Vagina (tissue), 2 donors: ENCODE results near the gene FLNA. TPM values are rescaled to one million over a fixed set of nuclear protein-coding genes. Genes with fewer than 3 reads are reported as not detected.

ENCODE experiments used
- DNase-seq, 2 donors: peaks; one replicate each; pipeline ENCODE4 v3.0.0-alpha.2; 2017; ENCODE audit errors: extremely low spot score in 2 of 2
- H3K27ac ChIP-seq: fragments of 200-600 bp; sonication (generic); one replicate; pipeline ENCODE4 v1.5.1; 2019
- H3K27me3 ChIP-seq: fragments of 200-600 bp; sonication (generic); one replicate; pipeline ENCODE4 v1.5.1; 2019
- H3K36me3 ChIP-seq, 2 donors: fragments of 200-600 bp; sonication (generic); one replicate each; pipeline ENCODE4 v1.5.1; 2017 to 2019
- H3K4me1 ChIP-seq: fragments of 200-600 bp; sonication (generic); one replicate; pipeline ENCODE4 v1.5.1; 2019
- H3K4me3 ChIP-seq, 2 donors: fragments of 200-600 bp; sonication (generic); 1 replicate in 1 of 2; 2 replicates in 1 of 2; pipeline ENCODE4 v1.5.1; 2016 to 2019
- H3K9me3 ChIP-seq: fragments of 200-600 bp; sonication (generic); one replicate; pipeline ENCODE4 v1.5.1; 2019
- POLR2A ChIP-seq, 2 donors: fragments of 450-650 bp; IDR thresholded peaks; one replicate each; pipeline ENCODE4 v1.6.1; 2017; ENCODE audit warnings: antibody characterized with exemption in 2 of 2, mild to moderate bottlenecking in 2 of 2, moderate library complexity in 2 of 2
- POLR2AphosphoS5 ChIP-seq, 2 donors: sonication (generic); formaldehyde crosslinking; IDR thresholded peaks; one replicate each; pipeline ENCODE4 v1.9.0; 2017; ENCODE audit warnings: antibody characterized with exemption in 2 of 2, mild to moderate bottlenecking in 2 of 2, low read depth in 1 of 2; ENCODE audit not compliant: insufficient read depth in 1 of 2
- intact Hi-C: fragments of 100-400 bp; cut with DNase I; formaldehyde crosslinking; loops from one replicate; pipeline ENCODE4 v1.15.1; 2023
- total RNA-seq: library from RNA; depleted of rRNA; stranded (reverse); fragments of >200 nt; gene quantifications from one replicate; pipeline ENCODE4 v1.2.3, GENCODE V29; 2016
- TF ChIP-seq, protein P1 (sequence below), 3 experiments: fragments of 450-650 bp in 2 of 3; fragments of 200-600 bp in 1 of 3; sonication (generic) in 1 of 3; IDR thresholded peaks; one replicate each; pipeline ENCODE4 v1.5.1; 2017 to 2019; ENCODE audit warnings: antibody characterized with exemption in 3 of 3, mild to moderate bottlenecking in 2 of 3, moderate library complexity in 2 of 3

Gene FLNA
- total RNA-seq, 1 donor from 2014 or later = 1,247 TPM

- DNase-seq = no peak
- intact Hi-C loops = no loop called here
- no peaks in the 10 kb centered on the region for H3K9me3 ChIP-seq
- no peak for TF ChIP-seq POLR2AphosphoS5 (IDR thresholded peaks at IDR 0.05; ENCODE audit: insufficient read depth in 1 of 2, low read depth in 1 of 2)
- TF ChIP-seq, protein P1, sequence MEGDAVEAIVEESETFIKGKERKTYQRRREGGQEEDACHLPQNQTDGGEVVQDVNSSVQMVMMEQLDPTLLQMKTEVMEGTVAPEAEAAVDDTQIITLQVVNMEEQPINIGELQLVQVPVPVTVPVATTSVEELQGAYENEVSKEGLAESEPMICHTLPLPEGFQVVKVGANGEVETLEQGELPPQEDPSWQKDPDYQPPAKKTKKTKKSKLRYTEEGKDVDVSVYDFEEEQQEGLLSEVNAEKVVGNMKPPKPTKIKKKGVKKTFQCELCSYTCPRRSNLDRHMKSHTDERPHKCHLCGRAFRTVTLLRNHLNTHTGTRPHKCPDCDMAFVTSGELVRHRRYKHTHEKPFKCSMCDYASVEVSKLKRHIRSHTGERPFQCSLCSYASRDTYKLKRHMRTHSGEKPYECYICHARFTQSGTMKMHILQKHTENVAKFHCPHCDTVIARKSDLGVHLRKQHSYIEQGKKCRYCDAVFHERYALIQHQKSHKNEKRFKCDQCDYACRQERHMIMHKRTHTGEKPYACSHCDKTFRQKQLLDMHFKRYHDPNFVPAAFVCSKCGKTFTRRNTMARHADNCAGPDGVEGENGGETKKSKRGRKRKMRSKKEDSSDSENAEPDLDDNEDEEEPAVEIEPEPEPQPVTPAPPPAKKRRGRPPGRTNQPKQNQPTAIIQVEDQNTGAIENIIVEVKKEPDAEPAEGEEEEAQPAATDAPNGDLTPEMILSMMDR (IDR thresholded peaks at IDR 0.05) = no peak
- no peak for TF ChIP-seq POLR2A (IDR thresholded peaks at IDR 0.05)
- H3K36me3 ChIP-seq = no peaks in the 10 kb centered on the region
- no peak overlapping the region for H3K27ac ChIP-seq
- H3K27me3 ChIP-seq = no peaks in the 10 kb centered on the region
- no peaks in the 10 kb centered on the region for H3K4me1 ChIP-seq
- no peak overlapping the region for H3K4me3 ChIP-seq
These were observed 52.8 kb downstream of the FLNA start for GRCh38 chrX:154321594-154321993.

GRCh38 chrX:154321152-154321551 is 53.3 kb downstream of the FLNA start:
- no peaks in the 10 kb centered on the region for H3K36me3 ChIP-seq
- no peaks in the 10 kb centered on the region for H3K27me3 ChIP-seq
- intact Hi-C loops = no loop called here
- no peak overlapping the region for H3K4me3 ChIP-seq
- H3K9me3 ChIP-seq = no peaks in the 10 kb centered on the region
- no peak for TF ChIP-seq POLR2A (IDR thresholded peaks at IDR 0.05)
- TF ChIP-seq, protein P1 (IDR thresholded peaks at IDR 0.05) = no peak
- DNase-seq = no peak
- H3K4me1 ChIP-seq = no peaks in the 10 kb centered on the region
- no peak overlapping the region for H3K27ac ChIP-seq

DNA sequence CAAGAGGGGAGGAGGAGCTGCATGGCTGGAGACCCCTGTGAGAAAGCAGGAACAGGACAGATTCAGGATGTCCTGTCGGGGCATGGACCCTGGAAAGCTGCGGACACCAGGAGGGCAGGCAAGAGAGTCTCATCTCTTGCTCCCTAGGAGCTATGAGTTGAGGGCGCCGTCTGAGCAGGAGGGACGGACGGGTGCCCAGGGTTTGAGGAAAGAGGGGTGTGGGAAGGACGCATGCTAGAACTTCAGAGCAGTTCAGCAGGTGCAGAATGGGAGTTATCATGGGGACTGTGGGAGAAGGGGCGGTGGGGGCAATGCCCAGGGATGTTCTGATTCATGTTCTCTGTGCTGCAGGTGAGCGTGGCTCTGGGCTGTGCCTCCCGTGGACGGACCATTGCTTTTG is 54.0 kb downstream of the FLNA start:
- no peak overlapping the region for H3K4me3 ChIP-seq
- no peaks in the 10 kb centered on the region for H3K36me3 ChIP-seq
- H3K27ac ChIP-seq = no peak overlapping the region
- TF ChIP-seq, protein P1 (IDR thresholded peaks at IDR 0.05) = no peak
- intact Hi-C loops = no loop called here
- H3K9me3 ChIP-seq = no peaks in the 10 kb centered on the region
- no peaks in the 10 kb centered on the region for H3K4me1 ChIP-seq
- no peak for DNase-seq
- no peaks in the 10 kb centered on the region for H3K27me3 ChIP-seq

DNA sequence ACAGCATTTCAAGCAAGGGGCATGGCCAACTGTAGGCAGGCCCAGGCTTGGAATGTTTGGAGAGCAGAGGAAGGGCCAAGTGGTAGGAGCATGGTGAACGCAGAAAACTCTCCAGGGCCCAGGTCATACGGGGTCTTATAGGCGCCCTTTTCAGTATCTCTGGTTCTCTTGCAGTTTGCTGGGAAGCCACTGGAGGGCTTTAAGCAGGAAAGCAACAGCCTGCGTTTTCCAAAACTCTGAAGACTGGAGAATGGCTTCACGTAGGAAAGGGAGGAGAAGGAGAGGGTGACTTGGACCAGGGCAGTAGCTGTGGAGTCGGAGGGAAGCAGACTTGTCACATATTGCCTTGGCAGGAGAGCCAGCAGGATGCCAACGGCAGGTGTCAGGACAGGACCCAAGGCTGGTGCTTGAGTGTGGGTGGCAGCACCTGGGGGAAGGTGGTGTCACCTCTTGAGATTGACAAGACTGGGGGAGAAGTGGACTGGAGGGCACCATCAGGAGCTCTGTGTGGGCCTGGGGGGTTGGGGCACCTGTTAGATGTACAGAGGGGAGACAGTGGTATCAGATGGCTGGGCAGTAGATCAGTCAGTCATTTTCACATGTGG is 56.9 kb downstream of the FLNA start:
- no peaks in the 10 kb centered on the region for H3K27me3 ChIP-seq
- H3K4me3 ChIP-seq = no peak overlapping the region
- H3K4me1 ChIP-seq = no peaks in the 10 kb centered on the region
- TF ChIP-seq, protein P1 (IDR thresholded peaks at IDR 0.05) = peak in 1 of 3 experiments; percentile 39
- TF ChIP-seq POLR2AphosphoS5 (IDR thresholded peaks at IDR 0.05; ENCODE audit: insufficient read depth in 1 of 2, low read depth in 1 of 2) = no peak
- TF ChIP-seq POLR2A (IDR thresholded peaks at IDR 0.05) = no peak
- DNase-seq = no peak
- H3K9me3 ChIP-seq = no peaks in the 10 kb centered on the region
- intact Hi-C loops = no loop called here
- no peak overlapping the region for H3K27ac ChIP-seq
- no peaks in the 10 kb centered on the region for H3K36me3 ChIP-seq

DNA sequence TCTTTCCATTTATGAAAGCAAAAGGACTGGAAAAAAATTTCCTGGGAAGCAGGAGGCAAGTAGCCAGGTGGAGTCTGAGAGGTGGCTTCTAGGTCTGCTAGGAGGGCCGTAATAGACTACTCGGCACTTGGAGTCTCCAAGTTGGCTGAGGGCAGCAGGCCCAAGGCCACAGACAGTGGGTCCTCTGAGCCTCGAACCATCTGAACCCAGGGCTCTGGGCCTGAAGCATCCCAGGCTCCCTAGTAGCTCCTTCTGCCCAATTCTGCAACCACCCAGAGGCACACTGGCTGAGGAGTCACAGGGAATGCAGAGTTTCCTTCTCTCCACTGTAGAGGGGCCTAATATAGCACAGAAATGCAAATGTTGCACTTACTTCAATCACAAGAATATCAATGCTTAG is 59.0 kb downstream of the FLNA start:
- H3K4me1 ChIP-seq = no peaks in the 10 kb centered on the region
- DNase-seq = no peak
- no peaks in the 10 kb centered on the region for H3K27me3 ChIP-seq
- TF ChIP-seq POLR2A (IDR thresholded peaks at IDR 0.05) (no peak), POLR2AphosphoS5 (IDR thresholded peaks at IDR 0.05; ENCODE audit: insufficient read depth in 1 of 2, low read depth in 1 of 2) (no peak)
- TF ChIP-seq, protein P1 (IDR thresholded peaks at IDR 0.05) = no peak
- H3K36me3 ChIP-seq = no peaks in the 10 kb centered on the region
- H3K4me3 ChIP-seq = no peak overlapping the region
- H3K9me3 ChIP-seq = no peaks in the 10 kb centered on the region
- H3K27ac ChIP-seq = no peak overlapping the region
- intact Hi-C loops = no loop called here
